Liver (tissue), 9 donors: ENCODE results near the gene TMEM205. TPM values are rescaled to one million over a fixed set of nuclear protein-coding genes. Genes with fewer than 3 reads are reported as not detected.

Experiments used
- DNase-seq: peaks from one replicate; pipeline ENCODE4 v3.0.0-alpha.2; 2017; ENCODE audit warnings: low spot score
- H3K27ac ChIP-seq, 2 donors: one replicate each; pipeline ENCODE4 v1.7.0; 2013; ENCODE audit warnings: inconsistent platforms in 2 of 2, low read length in 2 of 2, control low read depth in 1 of 2, low read depth in 1 of 2, mild to moderate bottlenecking in 1 of 2
- H3K27me3 ChIP-seq, 4 donors: one replicate each; pipeline versions ENCODE4 v1.6.1 to v1.7.0; 2013; ENCODE audit warnings: low read length in 3 of 4, inconsistent platforms in 1 of 4, mild to moderate bottlenecking in 1 of 4, moderate library complexity in 1 of 4; ENCODE audit not compliant: control insufficient read depth in 4 of 4, insufficient read depth in 4 of 4
- H3K36me3 ChIP-seq, 4 donors: one replicate each; pipeline versions ENCODE4 v1.6.1 to v1.7.0; 2013; ENCODE audit warnings: low read length in 3 of 4, mild to moderate bottlenecking in 3 of 4, low read depth in 1 of 4, moderate library complexity in 1 of 4; ENCODE audit not compliant: control insufficient read depth in 4 of 4, insufficient read depth in 3 of 4
- H3K4me1 ChIP-seq, 4 donors: one replicate each; pipeline versions ENCODE4 v1.6.1 to v1.7.0; 2013; ENCODE audit warnings: low read length in 3 of 4, mild to moderate bottlenecking in 3 of 4, moderate library complexity in 1 of 4; ENCODE audit not compliant: control insufficient read depth in 4 of 4, insufficient read depth in 4 of 4
- H3K4me3 ChIP-seq, 3 donors: one replicate each; pipeline versions ENCODE4 v1.6.1 to v1.7.0; 2013; ENCODE audit warnings: low read length in 3 of 3, control low read depth in 1 of 3, low read depth in 1 of 3, mild to moderate bottlenecking in 1 of 3
- H3K9ac ChIP-seq, 2 donors: one replicate each; pipeline ENCODE4 v1.7.0; 2013; ENCODE audit warnings: low read length in 2 of 2, mild to moderate bottlenecking in 2 of 2, moderate library complexity in 2 of 2, control low read depth in 1 of 2, low read depth in 1 of 2
- H3K9me3 ChIP-seq, 4 donors: one replicate each; pipeline versions ENCODE4 v1.6.1 to v1.7.0; 2013; ENCODE audit warnings: low read length in 3 of 4; ENCODE audit not compliant: control insufficient read depth in 4 of 4
- EGR1 ChIP-seq, 2 donors: IDR thresholded peaks; 2 replicates each; pipeline ENCODE4 v1.6.1; 2016 to 2018; ENCODE audit warnings: antibody characterized with exemption in 2 of 2, low read depth in 2 of 2
- FOXA1 ChIP-seq: IDR thresholded peaks from 2 replicates; pipeline ENCODE4 v1.6.1; 2016; ENCODE audit warnings: antibody characterized with exemption
- FOXA2 ChIP-seq: IDR thresholded peaks from 2 replicates; pipeline ENCODE4 v1.6.1; 2016; ENCODE audit warnings: antibody characterized with exemption
- GABPA ChIP-seq, 2 donors: IDR thresholded peaks in 1 of 2; conservative IDR thresholded peaks in 1 of 2; 2 replicates each; pipeline ENCODE4 v1.6.1; 2016; ENCODE audit warnings: antibody characterized with exemption in 2 of 2, mild to moderate bottlenecking in 1 of 2, moderate library complexity in 1 of 2
- HNF4A ChIP-seq, 2 donors: conservative IDR thresholded peaks; 2 replicates each; pipeline ENCODE4 v1.6.1; 2016; ENCODE audit warnings: antibody characterized with exemption in 2 of 2, mild to moderate bottlenecking in 2 of 2
- HNF4G ChIP-seq: IDR thresholded peaks from 2 replicates; pipeline ENCODE4 v1.6.1; 2016; ENCODE audit warnings: antibody characterized with exemption
- JUND ChIP-seq, 2 donors: IDR thresholded peaks; 2 replicates each; pipeline ENCODE4 v1.6.1; 2016; ENCODE audit warnings: antibody characterized with exemption in 2 of 2
- NR2F2 ChIP-seq: IDR thresholded peaks from 2 replicates; pipeline ENCODE4 v1.6.1; 2016; ENCODE audit warnings: antibody characterized with exemption
- RAD21 ChIP-seq, 2 donors: IDR thresholded peaks; 2 replicates each; pipeline ENCODE4 v1.6.1; 2016; ENCODE audit warnings: antibody characterized with exemption in 2 of 2, mild to moderate bottlenecking in 2 of 2
- REST ChIP-seq: IDR thresholded peaks from 2 replicates; pipeline ENCODE4 v1.6.1; 2016; ENCODE audit warnings: antibody characterized with exemption, mild to moderate bottlenecking
- RXRA ChIP-seq, 2 donors: IDR thresholded peaks; 2 replicates each; pipeline ENCODE4 v1.6.1; 2017 to 2018; ENCODE audit warnings: antibody characterized with exemption in 2 of 2, mild to moderate bottlenecking in 1 of 2
- SP1 ChIP-seq: IDR thresholded peaks from 2 replicates; pipeline ENCODE4 v1.6.1; 2018; ENCODE audit warnings: antibody characterized with exemption, mild to moderate bottlenecking
- TAF1 ChIP-seq: conservative IDR thresholded peaks from 2 replicates; pipeline ENCODE4 v1.6.1; 2016; ENCODE audit warnings: antibody characterized with exemption, mild to moderate bottlenecking
- WGBS: extraction: QIAGEN DNeasy Blood & Tissue Kit; methylation state at CpG from one replicate; pipeline ENCODE4 v1.1.7; 2013; 5-methylcytosine and 5-hydroxymethylcytosine counted together
- polyA plus RNA-seq, 2 donors: library from polyadenylated mRNA; stranded (reverse) in 1 of 2; unstranded in 1 of 2; fragments of 200-250 nt in 1 of 2; fragments of >200 nt in 1 of 2; fragmentation: Nextera tagmentation in 1 of 2; extraction: Ambion mirVana in 1 of 2; gene quantifications; one replicate each; pipeline versions ENCODE4 v1.2.1 to v1.2.3, GENCODE V29; 2013 to 2015
- total RNA-seq, 2 donors: library from RNA; depleted of rRNA; stranded (reverse); fragments of >200 nt; gene quantifications; one replicate each; pipeline ENCODE4 v1.2.3, GENCODE V29; 2014
- TF ChIP-seq, protein P1 (sequence below): fragments of 150-350 bp; IDR thresholded peaks from 2 replicates; pipeline ENCODE4 v1.5.1; 2017; ENCODE audit warnings: improper control_type of control experiment, low read depth, low read length; ENCODE audit not compliant: missing input control
- TF ChIP-seq, protein P2 (sequence below): IDR thresholded peaks from 2 replicates; pipeline ENCODE4 v1.6.1; 2016; ENCODE audit warnings: antibody characterized with exemption
- TF ChIP-seq, protein P3 (sequence below): IDR thresholded peaks from 2 replicates; pipeline ENCODE4 v1.6.1; 2016; ENCODE audit warnings: antibody characterized with exemption
- TF ChIP-seq, protein P4 (sequence below): IDR thresholded peaks from 2 replicates; pipeline ENCODE4 v1.6.1; 2016; ENCODE audit warnings: antibody characterized with exemption
- donor health status: healthy.
- donor health status: healthy.
- donor health status: healthy.
- donor health status: healthy.
- donor health status: healthy.

Gene TMEM205
- total and polyA plus RNA-seq, 4 donors: 110 to 410 (median 272) TPM

DNA sequence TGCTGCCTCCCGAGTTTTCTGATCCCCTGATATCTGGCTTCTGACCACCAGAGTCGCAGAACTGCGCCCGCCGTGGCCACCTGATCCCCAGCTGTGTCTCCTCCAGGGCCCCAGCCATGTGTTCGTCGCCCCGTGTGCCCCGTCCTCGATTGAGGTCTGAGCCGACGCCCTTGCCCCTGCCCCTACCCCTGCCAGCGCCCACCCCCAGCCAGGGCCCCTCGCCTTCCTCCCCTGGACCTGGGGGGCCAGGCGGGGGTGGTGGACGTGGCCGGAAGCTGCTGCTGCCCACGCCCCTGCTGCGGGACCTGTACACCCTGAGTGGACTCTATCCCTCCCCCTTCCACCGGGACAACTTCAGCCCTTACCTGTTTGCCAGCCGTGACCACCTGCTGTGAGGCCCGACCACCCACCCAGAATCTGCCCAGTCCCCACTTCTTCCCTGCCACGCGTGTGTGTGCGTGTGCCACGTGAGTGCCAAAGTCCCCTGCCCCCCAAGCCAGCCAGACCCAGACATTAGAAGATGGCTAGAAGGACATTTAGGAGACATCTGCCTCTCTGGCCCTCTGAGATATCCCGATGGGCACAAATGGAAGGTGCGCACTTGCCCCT is 18.3 kb upstream of the TMEM205 start:
- Histone ChIP-seq H3K36me3 (peaks cover 3 to 22% (median 8%) of the 10 kb centered on the region in 4 donors), H3K9ac (no peak overlapping the region), H3K27me3 (no peaks in the 10 kb centered on the region), H3K4me1 (peaks cover 3 to 16% (median 9%) of the 10 kb centered on the region in 4 donors), H3K4me3 (no peak overlapping the region), H3K9me3 (no peaks in the 10 kb centered on the region), H3K27ac (no peak overlapping the region)
- DNase-seq: no peak
- 95% methylated on average over 28 of the region's 28 CpGs for WGBS
- TF ChIP-seq RAD21 (IDR thresholded peaks at IDR 0.05) (no peak), HNF4G (no peak), HNF4A (conservative IDR thresholded peaks at IDR 0.05) (no peak), NR2F2 (no peak), SP1 (no peak), EGR1 (IDR thresholded peaks at IDR 0.05; ENCODE audit: low read depth in 2 of 2) (no peak), REST (no peak), RXRA (IDR thresholded peaks at IDR 0.05) (no peak), FOXA2 (no peak), TAF1 (no peak), GABPA (IDR thresholded peaks at IDR 0.05 in 1 of 2, conservative IDR thresholded peaks at IDR 0.05 in 1 of 2) (no peak)
- TF ChIP-seq, protein P1, sequence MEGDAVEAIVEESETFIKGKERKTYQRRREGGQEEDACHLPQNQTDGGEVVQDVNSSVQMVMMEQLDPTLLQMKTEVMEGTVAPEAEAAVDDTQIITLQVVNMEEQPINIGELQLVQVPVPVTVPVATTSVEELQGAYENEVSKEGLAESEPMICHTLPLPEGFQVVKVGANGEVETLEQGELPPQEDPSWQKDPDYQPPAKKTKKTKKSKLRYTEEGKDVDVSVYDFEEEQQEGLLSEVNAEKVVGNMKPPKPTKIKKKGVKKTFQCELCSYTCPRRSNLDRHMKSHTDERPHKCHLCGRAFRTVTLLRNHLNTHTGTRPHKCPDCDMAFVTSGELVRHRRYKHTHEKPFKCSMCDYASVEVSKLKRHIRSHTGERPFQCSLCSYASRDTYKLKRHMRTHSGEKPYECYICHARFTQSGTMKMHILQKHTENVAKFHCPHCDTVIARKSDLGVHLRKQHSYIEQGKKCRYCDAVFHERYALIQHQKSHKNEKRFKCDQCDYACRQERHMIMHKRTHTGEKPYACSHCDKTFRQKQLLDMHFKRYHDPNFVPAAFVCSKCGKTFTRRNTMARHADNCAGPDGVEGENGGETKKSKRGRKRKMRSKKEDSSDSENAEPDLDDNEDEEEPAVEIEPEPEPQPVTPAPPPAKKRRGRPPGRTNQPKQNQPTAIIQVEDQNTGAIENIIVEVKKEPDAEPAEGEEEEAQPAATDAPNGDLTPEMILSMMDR: no peak
- TF ChIP-seq, protein P2, sequence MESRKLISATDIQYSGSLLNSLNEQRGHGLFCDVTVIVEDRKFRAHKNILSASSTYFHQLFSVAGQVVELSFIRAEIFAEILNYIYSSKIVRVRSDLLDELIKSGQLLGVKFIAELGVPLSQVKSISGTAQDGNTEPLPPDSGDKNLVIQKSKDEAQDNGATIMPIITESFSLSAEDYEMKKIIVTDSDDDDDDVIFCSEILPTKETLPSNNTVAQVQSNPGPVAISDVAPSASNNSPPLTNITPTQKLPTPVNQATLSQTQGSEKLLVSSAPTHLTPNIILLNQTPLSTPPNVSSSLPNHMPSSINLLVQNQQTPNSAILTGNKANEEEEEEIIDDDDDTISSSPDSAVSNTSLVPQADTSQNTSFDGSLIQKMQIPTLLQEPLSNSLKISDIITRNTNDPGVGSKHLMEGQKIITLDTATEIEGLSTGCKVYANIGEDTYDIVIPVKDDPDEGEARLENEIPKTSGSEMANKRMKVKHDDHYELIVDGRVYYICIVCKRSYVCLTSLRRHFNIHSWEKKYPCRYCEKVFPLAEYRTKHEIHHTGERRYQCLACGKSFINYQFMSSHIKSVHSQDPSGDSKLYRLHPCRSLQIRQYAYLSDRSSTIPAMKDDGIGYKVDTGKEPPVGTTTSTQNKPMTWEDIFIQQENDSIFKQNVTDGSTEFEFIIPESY: no peak
- TF ChIP-seq, protein P3, sequence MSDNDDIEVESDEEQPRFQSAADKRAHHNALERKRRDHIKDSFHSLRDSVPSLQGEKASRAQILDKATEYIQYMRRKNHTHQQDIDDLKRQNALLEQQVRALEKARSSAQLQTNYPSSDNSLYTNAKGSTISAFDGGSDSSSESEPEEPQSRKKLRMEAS: no peak
- TF ChIP-seq, protein P4, sequence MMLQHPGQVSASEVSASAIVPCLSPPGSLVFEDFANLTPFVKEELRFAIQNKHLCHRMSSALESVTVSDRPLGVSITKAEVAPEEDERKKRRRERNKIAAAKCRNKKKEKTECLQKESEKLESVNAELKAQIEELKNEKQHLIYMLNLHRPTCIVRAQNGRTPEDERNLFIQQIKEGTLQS: no peak

GRCh38 chr19:11363881-11364280 is 17.8 kb upstream of the TMEM205 start:
- Histone ChIP-seq H3K9ac (no peak overlapping the region), H3K27me3 (no peaks in the 10 kb centered on the region), H3K4me1 (peaks cover 3 to 16% (median 9%) of the 10 kb centered on the region in 4 donors), H3K9me3 (no peaks in the 10 kb centered on the region), H3K27ac (no peak overlapping the region), H3K36me3 (peaks cover 3 to 21% (median 6%) of the 10 kb centered on the region in 4 donors), H3K4me3 (no peak overlapping the region)
- 94% methylated on average over 10 of the region's 10 CpGs for WGBS
- DNase-seq: no peak
- TF ChIP-seq, protein P2: no peak
- TF ChIP-seq RAD21 (IDR thresholded peaks at IDR 0.05): no peak
- TF ChIP-seq REST: no peak
- TF ChIP-seq JUND (IDR thresholded peaks at IDR 0.05): no peak
- TF ChIP-seq FOXA1: no peak
